GM19240 (cell line): ENCODE measurements around the gene PRKAR2B.
A peak's percentile ranks its signal among the peaks of the same experiment; 100 is the strongest.

Source experiments
- DNase-seq: peaks from one replicate; pipeline ENCODE4 v3.0.0; 2011; ENCODE audit warnings: low spot score; ENCODE audit not compliant: insufficient read length

Gene PRKAR2B

DNA sequence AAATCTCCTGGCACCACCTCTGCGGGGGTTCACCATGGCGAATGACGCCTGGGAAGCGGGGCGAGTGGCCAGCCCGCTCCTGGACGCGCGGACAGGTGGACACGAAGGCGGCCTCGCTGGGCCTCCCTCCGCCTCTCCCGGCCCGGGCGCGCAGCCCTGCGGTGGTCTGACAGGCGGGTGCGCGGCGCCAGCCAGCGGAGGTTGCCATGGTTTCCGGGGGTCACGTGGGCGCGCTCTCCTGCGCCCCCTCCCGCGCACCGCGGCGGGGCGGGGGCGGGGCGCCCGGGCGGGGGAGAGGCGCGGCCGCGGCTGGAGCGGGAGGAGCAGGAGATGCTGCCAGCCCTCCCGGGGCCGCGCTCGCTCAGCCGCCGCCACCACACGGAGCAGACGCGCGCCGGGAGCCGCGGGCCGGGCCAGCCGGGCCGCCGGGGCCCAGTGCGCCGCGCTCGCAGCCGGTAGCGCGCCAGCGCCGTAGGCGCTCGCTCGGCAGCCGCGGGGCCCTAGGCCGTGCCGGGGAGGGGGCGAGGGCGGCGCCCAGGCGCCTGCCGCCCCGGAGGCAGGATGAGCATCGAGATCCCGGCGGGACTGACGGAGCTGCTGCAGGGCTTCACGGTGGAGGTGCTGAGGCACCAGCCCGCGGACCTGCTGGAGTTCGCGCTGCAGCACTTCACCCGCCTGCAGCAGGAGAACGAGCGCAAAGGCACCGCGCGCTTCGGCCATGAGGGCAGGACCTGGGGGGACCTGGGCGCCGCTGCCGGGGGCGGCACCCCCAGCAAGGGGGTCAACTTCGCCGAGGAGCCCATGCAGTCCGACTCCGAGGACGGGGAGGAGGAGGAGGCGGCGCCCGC is at the start of gene PRKAR2B:
PRKAR2B (plus strand) TSS at position 359 of the 848 bp plus-strand sequence; CDS start at position 562, 203 bp downstream.
- peak; percentile 56 for DNase-seq

DNA sequence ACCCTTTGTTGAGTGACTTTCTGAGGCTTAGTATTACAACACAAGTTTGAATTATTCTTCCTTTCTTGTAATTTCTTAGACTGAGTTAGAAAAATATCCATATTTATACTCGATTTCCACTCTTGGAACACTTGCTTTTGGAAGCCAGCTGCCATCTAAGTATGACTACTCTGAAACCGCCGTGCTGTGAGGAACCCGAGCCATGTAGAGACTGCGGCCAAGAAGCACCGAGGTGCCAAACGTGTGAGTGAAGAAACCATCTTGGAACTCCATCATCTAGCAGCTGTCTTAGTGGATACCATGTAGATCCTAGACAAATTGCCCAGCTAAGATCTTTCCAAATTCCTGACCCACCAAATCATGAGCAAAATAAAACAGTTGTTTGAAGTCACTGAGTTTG is 49.7 kb upstream of the PRKAR2B start:
- DNase-seq, result no peak

DNA sequence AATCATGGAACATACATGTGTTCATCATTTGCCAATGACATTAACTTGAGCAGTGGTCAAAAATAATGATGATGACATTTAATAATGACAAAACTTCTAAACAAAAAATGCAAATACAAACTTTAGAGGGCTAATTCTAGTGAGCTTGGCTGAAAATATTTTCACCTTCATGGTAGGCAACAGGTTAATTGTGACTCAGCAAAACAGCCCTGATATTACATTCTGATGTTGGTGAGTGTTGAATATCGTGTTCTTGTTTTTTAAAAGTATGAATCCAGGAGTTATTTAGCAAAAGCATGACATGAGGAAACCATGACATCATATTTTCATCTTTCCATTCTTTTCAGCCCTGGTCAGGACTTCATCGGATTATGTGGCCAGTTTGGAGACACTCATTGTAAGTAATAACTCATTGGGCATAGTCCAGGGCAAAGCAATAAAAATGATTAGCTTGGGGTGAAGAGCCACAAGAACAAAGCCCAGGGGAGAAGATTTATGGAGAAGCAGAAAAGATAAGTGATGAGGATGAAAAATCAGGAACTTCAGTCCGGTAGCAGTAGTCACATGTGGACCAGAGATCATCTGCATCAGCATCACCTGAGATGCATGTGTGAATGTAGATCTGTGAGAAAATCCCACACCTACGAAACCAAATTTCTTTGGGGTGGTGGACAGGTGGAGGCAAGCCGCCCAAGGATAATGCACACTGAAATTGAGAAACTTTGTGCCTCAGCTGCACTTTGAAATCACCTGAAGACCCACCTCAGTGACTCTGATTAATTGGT is 46.8 kb upstream of the PRKAR2B start:
- DNase-seq, result no peak

DNA sequence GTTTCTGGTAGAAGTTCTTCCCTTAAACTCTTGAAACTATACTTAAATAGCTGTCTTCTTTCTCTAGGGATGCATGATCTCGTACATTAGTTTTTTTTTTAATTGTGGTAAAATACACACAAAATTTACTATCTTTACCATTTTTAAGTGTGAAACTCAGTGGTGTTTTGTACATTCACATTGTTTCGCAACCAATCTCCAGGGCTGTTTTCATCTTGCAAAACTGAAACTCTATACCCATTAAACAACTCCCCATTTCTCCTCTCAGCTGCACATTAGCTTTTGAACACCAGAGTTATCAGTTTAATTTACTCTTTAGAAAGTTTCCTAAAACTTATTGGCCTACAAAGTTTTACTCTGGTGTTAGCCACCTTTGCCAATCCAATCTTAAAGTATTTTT is 45.5 kb upstream of the PRKAR2B start:
- no peak for DNase-seq

DNA sequence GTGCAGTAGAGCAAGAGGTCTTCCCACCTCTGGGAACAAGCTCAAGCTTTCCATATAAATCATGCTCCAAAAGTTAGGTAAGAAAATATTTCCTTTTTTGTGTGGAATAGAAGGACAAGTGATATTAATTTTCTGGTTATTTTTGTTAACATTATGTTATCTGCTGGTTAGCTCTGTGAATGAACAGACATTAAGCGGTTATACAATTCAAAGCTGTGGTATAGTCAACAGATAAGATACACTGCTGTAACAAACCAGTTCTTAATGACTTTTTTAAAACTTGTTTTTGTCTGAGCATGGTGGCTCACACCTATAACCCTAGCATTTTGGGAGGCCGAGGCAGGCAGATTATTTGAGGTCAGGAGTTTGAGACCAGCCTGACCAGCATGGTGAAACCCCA is 43.0 kb upstream of the PRKAR2B start:
- DNase-seq, result no peak

DNA sequence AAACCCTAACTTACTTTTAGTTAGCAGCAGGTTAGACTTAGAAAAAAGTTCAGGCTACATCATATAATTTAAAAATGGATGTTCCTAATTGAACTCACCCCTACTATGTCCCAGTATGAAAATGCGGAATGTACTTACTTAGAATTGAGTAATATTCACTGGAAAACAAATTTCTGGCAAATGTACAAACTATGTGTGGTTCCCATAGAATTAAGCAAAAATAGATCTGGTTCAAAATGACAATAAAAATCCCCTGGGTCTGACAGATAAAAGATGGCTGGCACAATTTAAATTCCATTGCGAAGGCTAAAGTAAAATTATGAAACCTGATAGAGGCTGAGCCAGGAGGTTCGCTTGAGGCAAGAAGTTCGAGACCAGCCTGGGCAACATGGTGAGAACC is 42.4 kb upstream of the PRKAR2B start:
- no peak for DNase-seq

DNA sequence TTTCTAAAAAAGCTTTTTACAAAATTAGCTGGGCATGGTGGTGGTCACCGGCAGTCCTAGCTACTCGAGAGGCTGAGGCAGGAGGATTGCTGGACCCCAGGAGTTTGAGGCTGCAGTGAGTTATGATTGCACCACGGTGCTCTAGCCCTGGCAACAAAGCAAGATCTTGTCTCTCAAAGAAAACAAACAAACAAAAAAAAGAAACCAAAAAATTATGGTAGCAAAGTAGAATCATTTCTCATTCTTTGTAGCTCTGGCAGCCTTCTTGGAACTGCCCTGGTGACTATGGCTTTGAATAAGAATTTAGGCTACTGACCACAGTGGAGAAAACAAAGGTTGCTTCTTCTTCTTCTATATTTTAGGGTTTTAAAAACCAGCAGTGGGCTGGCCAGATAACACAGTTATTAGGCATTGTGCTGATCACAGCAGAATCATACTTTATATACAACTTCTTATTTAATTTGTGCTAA is 41.9 kb upstream of the PRKAR2B start:
- no peak for DNase-seq

DNA sequence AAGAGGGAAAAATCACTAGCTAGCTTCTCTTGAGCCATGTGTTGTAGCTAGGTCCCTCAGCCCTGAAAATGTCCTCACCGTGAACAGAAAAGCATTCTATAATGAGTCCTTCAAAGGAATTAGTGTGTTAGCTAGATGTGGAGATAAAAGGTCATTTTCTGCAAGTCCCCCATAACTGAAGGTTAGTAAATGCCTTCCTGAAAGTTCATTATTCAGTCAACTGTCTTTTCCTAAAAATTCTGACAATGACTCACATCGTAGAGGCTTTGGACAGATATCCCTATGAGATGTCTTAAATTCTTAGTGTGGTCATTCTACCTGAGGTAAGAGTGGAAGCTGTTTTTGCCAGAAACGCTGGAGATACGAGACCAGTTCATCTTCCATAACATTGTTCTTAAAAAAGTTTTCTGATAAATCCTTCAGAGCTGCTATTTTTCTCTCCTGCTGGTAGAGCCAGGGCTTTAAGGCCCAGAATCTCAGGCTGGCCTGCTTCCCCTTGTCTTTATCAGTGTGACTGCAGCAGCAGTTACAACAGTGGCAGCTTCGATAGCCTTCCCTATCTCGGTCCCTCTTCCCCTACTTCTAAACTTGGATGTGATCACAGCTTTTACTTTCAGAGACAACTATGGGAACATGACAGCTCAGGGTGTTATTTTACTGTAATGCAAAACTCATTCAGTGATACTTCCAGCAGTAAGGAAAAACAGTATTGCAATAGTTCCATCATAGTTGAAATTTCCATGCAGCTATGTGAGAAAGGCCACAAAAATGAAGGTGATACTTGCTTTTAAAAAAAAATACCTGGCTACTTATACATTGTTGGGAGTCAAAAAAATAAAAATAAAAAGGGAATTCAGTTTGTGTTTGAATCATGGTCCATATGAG is 37.3 kb upstream of the PRKAR2B start:
- DNase-seq, result no peak

DNA sequence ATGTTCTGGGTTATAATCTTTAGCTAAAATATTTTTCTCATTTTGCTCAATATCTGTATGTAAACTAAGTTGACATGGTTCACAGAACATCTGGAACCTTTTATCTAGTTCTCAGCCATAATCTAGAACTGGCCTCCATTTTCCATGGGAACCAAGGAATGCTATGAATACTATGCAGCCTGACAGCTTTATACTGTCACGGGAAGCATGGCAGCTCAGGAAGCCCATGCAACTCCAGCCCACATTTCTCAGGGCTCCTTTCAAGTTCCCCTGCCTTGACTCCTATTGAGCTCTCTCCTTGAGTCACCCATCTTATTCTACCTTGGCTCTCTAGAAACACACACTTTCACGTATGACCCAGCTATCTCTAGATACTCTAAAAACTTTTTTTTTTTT is 36.6 kb upstream of the PRKAR2B start:
- DNase-seq, result no peak

DNA sequence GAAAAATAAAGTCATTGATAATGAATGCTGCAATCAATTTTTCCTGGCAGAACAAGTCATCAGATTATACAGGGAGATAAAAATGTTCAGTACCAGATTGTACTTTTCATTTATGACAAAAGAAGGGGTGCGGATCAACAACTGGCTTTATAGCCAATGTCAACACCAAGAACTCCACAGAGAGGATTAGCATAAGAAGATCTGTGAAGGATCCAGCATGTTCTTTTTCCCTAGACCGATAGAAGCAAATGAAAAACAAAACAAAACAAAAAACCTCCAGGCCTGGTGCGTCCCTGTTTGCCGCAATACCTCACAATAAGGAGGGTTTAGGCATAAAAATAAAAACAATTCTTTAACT is 34.7 kb upstream of the PRKAR2B start:
- no peak for DNase-seq

DNA sequence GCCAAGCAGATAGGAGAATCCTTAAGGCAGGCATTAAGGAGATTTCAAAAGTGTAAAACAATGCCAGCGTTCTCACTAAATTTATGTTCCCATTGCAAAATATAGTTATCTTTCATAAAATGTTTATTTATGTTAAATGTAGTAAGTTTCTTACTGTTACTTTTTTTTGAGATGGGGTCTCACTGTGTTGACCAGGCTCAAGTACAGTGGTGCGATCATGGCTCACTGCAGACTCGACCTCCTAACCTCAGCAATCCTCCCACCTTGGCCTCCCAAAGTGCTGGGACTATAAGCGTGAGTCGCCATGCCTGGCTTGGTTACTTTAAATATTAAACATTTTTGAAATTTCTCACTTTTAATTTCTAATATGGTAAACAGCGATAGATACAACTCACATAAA is 31.8 kb upstream of the PRKAR2B start:
- DNase-seq, result no peak

DNA sequence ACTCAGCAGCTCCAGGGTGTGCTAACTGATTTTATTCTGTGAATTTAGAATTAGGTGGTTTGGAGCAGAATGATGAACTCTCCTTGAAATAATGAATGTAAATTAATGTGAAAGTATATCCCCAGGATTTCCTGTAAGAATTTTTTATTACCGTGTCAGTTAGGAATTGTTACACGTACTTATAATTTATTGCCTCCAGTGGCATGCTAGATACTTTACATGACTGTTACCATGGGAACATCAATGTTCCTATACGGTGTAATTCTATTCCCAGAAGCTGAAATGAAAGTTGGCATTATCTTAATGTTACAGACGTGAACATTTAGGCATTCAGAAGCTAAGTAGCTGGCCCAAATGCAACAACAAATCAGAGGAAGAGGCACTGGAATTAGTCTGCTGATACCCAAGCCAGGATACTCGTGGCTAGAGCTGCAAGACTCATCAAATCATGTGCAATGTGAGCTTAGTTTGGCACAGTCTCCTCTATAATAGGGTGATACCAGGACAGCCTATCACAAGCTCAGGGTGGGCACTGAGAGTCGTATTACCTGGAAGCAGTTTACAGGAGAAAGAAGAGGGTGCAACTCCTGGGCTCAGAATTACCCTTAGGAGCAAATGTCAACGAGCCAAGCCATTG is 30.0 kb upstream of the PRKAR2B start:
- DNase-seq, result no peak

DNA sequence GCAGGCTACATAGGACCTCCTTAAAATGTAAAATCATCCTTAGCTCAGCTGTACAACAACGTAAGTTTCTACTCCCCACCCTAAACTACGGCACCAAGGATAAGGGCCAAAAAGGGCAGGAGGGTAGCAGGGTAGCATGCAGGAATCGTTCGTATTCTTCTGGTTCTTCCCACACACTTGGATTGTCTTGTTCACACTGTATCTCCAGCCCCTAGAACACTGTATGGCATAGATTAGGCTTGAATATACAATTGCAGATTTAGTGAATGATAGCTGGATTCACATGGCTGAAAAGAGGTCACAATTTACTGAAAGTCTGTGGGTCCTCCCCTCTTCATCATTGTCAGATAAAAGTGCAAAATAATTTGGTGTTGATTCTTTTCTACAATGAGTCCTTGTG is 28.2 kb upstream of the PRKAR2B start:
- DNase-seq, result no peak

DNA sequence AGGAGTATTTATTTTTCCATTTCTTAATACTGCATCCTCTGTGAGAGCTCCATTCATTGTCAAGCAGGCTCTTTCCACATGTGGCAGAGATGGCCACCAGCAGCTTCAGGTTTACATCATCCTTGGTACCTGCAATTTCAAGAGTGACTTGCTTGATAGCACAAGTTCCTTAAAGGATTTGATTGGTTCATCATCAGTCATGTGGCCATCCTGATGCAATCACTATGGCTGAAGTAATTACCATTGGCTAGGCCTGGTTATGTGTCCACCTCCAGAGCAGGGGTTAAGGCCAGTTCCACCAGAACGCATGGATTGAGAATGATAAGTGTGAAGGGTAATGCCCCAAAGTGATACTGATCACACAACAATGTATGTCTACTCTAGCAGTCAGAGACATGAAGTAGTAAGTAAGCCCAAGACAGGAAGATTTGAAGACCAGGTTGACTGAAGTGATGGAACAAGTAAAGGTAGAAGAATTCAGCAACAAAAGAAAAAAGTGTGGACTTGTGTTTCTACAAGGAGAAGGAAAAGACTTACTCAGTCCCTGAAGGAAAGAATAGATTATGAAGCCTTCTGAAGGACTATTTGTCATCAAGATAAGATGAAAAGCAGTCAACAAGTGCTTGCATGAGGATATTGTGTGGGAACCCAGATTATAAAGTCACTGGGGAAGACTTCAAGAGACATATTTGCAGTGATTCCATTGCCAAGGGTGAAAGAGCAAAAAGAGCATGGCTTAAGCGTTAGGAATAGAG is 26.4 kb upstream of the PRKAR2B start:
- DNase-seq, result no peak

DNA sequence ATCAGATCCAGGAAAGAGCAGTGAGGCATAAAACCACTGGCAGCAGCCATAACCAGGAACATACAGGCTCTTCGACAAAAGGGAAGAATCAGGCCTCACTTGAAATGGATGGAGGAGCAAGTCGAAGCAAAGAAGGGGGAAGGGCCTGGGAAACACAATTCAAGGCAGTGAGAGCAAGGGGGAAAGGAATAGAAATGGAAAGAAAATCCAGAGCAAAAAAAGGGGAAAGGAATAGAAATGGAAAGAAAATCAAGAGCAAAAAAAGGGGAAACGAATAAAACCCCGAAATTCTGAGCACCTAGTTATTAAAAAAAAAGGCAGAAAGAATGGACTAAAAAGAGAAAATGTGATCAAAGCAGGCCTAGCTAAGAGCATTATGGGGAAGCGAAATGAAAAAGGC is 24.1 kb upstream of the PRKAR2B start:
- no peak for DNase-seq

DNA sequence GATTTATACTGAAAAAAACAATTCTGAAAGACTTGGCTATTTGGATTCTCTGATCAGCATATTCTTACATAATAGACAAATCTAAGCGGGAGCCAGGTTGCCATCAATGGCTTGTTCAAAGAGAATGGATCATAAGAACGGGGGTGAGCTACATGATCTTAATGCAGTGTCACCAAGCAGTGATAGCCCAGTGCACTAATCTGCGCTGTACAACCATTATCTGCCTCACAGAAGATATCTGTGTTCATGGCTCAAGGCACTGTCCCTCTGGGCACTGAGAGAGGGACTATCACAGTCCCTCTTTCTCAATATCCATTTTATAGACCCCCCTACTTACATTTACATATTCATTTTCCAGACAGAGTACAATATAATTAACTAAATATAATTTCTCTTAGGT is 22.9 kb upstream of the PRKAR2B start:
- no peak for DNase-seq

DNA sequence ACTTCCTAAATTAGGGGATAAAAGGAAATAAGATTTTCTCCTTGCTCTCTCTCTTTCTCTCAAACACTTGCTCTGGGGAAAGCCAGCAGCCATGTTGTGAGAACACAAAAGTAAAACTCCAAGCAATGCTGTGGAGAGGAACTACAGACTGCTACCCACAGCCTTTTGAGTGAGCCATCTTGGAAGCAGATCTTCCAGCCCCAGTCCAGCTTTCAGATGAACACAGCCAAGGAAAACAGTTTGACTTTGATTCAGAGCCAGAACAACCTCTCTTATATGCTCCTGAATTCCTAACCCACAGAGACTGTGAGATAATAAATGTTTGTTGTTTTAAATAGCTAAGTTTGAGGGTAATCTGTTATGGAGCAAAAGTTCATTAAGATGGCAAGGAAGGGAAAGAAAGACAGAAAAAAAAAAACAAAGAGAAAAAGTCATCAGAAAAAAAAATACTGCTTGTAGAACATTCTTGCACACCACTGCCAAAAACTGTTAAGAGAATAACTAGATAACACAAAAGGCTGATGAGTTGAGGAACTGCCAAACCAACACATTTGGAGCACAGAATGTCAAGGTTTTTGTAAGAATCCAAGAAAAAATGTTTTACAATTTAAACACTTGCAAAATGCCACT is 20.9 kb upstream of the PRKAR2B start:
- DNase-seq, result no peak

DNA sequence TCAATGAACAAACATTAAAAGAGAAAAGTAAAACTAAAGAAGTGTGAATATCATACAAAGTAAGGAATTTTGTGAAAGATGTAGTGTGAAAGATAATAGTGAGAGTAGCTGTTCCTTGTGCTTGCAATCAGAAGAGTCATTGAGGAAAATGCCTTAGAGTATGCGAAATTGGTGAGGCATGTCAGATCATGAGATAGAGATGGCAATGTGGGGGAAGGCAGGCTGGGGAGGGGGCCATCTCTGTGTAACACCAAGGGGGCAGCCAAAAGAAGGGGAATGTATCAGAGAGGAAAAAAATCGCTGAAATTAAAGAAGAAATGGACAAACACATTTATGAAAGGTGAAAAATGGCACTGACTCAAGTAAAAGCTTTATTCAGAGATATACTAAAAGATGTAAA is 19.6 kb upstream of the PRKAR2B start:
- no peak for DNase-seq

DNA sequence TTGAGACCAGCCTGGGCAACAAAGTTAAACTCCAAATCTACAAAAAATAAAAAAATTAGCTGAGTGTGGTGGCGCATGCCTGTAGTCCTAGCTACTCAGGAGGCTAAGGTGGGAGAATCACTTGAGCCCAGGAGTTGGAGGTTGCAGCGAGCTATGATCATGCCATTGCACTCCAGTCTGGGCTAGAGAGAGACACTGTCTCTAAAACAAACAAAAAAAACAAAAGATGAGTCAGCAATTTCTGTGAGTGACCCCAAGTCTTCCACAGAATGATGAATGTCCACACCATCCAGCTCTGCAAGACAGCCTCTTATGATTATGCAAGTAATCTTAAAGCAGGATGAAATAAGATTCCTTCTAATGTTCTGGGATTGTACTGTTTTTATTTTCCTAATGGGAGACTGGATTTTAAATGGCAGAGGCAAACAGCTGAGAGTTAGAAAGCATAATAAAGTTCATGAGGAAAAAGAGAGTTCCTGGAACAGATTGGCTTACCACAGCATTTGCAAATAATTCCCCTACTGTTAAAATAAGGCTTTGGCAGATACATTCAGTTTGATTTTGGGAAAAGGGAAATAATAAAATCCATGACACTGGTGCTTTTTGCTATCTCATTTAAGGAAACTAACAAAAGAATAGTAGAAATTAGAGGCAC is 18.9 kb upstream of the PRKAR2B start:
- DNase-seq, result no peak

DNA sequence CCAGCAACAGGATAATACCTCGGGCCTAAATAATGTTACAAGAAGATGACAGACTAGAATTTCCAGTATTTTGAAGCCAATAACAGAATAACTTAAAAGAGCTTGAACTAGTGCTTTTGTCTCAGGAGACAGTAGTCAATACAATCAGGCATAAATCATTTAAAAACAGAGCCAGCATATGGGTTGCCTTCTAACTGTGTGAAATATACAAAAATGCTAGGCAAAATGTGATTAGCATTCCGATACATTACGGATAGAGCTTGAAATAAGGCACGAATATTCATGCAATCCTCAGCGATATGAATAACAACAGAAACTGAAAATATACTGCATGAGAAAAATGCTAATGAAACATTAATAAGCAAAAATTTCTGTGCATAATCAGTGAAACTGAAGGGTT is 18.3 kb upstream of the PRKAR2B start:
- no peak for DNase-seq
